ENCODE measurements around the gene AP1G1. TPM values are rescaled to one million over a fixed set of nuclear protein-coding genes. Genes with fewer than 3 reads are reported as not detected.

The AP1G1 gene
- polyA plus RNA-seq, 4 donors = 17.6 to 66.8 (median 22.2) TPM

DNA sequence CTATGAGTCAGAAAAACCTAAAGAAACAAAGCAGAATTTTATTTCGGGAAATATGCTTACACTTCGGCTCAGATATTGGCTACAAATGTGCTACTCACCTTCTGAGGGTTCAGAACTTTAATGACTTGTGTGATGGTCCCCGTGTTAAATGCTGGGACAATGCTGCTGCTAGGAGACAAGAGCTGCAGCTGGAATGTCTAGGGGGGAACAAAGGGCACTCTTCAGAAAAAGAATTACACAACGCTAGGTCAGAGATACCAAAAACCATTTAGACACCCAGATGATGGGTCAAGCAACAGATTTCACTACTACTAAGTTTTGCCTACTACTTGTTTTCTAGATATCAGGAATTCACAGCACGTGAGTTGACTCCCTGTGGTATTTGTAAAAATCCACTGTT is 74.1 kb downstream of the AP1G1 start:
- H3K4me3 ChIP-seq (ENCODE audit: low read depth in 1 of 3, low read length in 3 of 3) = no peak overlapping the region
- no peak for DNase-seq
- no peak overlapping the region for H3K27ac ChIP-seq (ENCODE audit: low read depth in 1 of 3, low read length in 2 of 3)
- H3K36me3 ChIP-seq (ENCODE audit: control insufficient read depth in 3 of 3, insufficient read depth in 2 of 3, low read depth in 1 of 3, low read length in 3 of 3) = peaks cover 14 to 27% (median 24%) of the 10 kb centered on the region in 3 donors
- no peaks in the 10 kb centered on the region for H3K27me3 ChIP-seq (ENCODE audit: control insufficient read depth in 3 of 3, insufficient read depth in 3 of 3, low read length in 3 of 3)
- H3K4me1 ChIP-seq (ENCODE audit: control insufficient read depth in 3 of 3, insufficient read depth in 2 of 3, low read depth in 1 of 3, low read length in 2 of 3) = peaks cover 0 to 25% (median 9%) of the 10 kb centered on the region in 3 donors
- 64 to 80% (median 76%) methylated on average over 5 of the region's 5 CpGs for WGBS, 3 donors
- no peak for FAIRE-seq
- H3K9me3 ChIP-seq (ENCODE audit: control insufficient read depth in 2 of 2, insufficient read depth in 1 of 2, low read depth in 1 of 2, low read length in 1 of 2) = no peaks in the 10 kb centered on the region

DNA sequence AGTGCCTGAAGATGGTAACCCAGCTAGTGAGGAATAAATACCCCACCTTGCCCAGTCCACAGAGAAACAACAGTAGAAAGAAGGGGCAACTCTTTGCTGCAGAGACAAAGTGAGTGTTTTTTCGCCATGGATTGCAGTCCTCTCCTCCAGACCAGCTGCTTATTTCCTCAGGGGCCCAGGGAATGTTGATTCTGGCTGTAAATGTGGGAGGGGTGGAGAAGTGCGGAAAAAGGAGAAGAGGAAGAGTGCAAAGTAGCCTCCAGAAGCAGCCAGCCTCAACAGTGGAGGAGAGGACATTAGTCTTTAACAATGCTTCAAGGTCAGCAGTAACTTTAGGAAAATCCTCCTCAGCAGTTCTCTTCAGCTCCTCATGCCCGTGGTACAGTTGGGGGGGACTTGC is 76.0 kb downstream of the AP1G1 start:
- Histone ChIP-seq H3K27me3 (ENCODE audit: control insufficient read depth in 3 of 3, insufficient read depth in 3 of 3, low read length in 3 of 3) (no peaks in the 10 kb centered on the region), H3K4me1 (ENCODE audit: control insufficient read depth in 3 of 3, insufficient read depth in 2 of 3, low read depth in 1 of 3, low read length in 2 of 3) (peaks cover 0 to 14% (median 9%) of the 10 kb centered on the region in 3 donors), H3K9me3 (ENCODE audit: control insufficient read depth in 2 of 2, insufficient read depth in 1 of 2, low read depth in 1 of 2, low read length in 1 of 2) (no peaks in the 10 kb centered on the region), H3K4me3 (ENCODE audit: low read depth in 1 of 3, low read length in 3 of 3) (no peak overlapping the region), H3K27ac (ENCODE audit: low read depth in 1 of 3, low read length in 2 of 3) (peak overlapping the region in 1 of 3 donors; percentile 65), H3K36me3 (ENCODE audit: control insufficient read depth in 3 of 3, insufficient read depth in 2 of 3, low read depth in 1 of 3, low read length in 3 of 3) (peaks cover 14 to 22% (median 20%) of the 10 kb centered on the region in 3 donors)
- FAIRE-seq = no peak
- 90 to 94% (median 91%) methylated on average over 3 of the region's 3 CpGs for WGBS, 3 donors
- DNase-seq = no peak

DNA sequence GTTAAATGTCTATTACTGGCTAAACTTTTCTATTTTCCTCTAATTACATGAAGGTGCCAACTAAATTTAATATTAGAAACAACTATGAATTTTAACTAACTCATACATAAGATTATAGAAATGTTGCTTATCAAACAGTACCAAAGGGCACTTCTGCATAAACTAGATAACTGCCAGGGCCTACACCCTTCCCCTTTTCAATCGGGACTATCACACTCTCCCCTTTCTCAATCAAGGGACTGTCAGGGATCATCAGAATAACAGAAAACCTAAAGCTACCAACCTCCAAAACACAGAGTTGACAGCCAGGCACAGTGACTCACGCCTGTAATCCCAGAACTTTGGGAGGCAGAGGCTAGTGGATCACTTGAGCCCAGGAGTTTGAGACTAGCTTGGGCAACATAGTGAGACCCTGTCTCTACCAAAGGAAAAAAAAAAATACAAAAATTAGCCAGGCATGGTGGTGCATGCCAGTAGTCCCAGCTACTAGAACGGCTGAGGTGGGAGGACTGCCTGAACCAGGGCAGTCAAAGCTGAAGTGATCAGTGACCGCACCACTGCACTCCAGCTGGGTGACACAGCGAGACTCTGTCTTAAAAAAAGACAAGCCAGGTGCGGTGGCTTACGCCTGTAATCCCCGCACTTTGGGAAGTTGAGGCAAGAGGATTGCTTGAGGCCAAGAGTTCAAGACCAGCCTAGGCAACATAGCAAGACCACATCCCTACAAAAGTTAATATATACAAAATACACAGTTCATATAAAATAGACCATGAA is 80.9 kb downstream of the AP1G1 start:
- H3K27me3 ChIP-seq (ENCODE audit: control insufficient read depth in 3 of 3, insufficient read depth in 3 of 3, low read length in 3 of 3) = no peaks in the 10 kb centered on the region
- H3K9me3 ChIP-seq (ENCODE audit: control insufficient read depth in 2 of 2, insufficient read depth in 1 of 2, low read depth in 1 of 2, low read length in 1 of 2) = no peaks in the 10 kb centered on the region
- peaks cover 6 to 9% (median 8%) of the 10 kb centered on the region in 3 donors for H3K36me3 ChIP-seq (ENCODE audit: control insufficient read depth in 3 of 3, insufficient read depth in 2 of 3, low read depth in 1 of 3, low read length in 3 of 3)
- H3K4me3 ChIP-seq (ENCODE audit: low read depth in 1 of 3, low read length in 3 of 3) = no peak overlapping the region
- peak in 1 of 2 donors; percentile 53 for DNase-seq
- WGBS, 3 donors = 62 to 76% (median 72%) methylated on average over 8 of the region's 8 CpGs
- no peak overlapping the region for H3K27ac ChIP-seq (ENCODE audit: low read depth in 1 of 3, low read length in 2 of 3)
- no peak for FAIRE-seq
- H3K4me1 ChIP-seq (ENCODE audit: control insufficient read depth in 3 of 3, insufficient read depth in 2 of 3, low read depth in 1 of 3, low read length in 2 of 3) = peaks cover 0 to 14% (median 7%) of the 10 kb centered on the region in 3 donors

DNA sequence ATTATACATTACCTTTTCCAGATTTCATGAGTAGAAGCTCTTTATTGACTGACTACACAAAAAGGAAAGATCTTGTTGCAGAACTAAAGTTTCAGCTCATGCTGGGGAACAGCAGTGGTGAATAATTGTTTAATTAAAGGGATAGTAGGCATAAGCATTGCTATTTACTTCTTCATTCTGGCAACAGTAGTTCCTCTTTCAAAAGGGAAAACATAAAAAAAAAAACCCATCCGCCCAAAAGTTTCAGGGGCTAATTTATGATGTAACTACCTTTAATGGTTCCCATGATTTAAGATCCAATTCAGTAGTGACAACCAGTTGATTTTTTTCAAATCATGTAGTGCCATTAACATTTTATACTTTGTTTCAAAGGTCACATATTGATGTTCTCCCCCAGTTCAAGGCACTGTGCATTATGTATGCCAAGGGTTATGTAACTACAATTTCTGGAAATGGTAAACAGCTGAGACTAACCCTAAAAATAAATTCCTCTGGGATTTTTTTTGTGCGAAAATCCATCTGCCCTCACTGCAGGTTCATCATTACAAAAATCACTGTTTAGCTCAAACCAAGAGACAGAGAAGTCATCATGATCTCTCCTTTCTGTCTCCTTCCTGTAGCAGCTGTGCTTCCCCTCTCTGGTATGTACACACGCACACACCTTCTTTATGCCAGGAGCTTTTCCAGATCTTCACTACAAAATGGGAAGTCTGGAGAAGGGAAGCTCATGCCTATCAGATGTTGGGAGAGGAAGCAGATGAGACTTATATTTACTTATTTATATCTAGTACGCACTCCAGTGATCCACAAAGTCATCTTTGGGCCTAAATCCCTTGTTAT is 81.9 kb downstream of the AP1G1 start:
- Histone ChIP-seq H3K36me3 (ENCODE audit: control insufficient read depth in 3 of 3, insufficient read depth in 2 of 3, low read depth in 1 of 3, low read length in 3 of 3) (peaks cover 2 to 6% (median 3%) of the 10 kb centered on the region in 3 donors), H3K9me3 (ENCODE audit: control insufficient read depth in 2 of 2, insufficient read depth in 1 of 2, low read depth in 1 of 2, low read length in 1 of 2) (no peaks in the 10 kb centered on the region), H3K27me3 (ENCODE audit: control insufficient read depth in 3 of 3, insufficient read depth in 3 of 3, low read length in 3 of 3) (no peaks in the 10 kb centered on the region), H3K27ac (ENCODE audit: low read depth in 1 of 3, low read length in 2 of 3) (peak overlapping the region in 2 of 3 donors; percentile 26 to 74), H3K4me3 (ENCODE audit: low read depth in 1 of 3, low read length in 3 of 3) (no peak overlapping the region), H3K4me1 (ENCODE audit: control insufficient read depth in 3 of 3, insufficient read depth in 2 of 3, low read depth in 1 of 3, low read length in 2 of 3) (peaks cover 0 to 16% (median 2%) of the 10 kb centered on the region in 3 donors)
- DNase-seq = peak in 1 of 2 donors; percentile 65
- WGBS, 3 donors = 33 to 43% (median 40%) methylated on average over 4 of the region's 4 CpGs
- no peak for FAIRE-seq

DNA sequence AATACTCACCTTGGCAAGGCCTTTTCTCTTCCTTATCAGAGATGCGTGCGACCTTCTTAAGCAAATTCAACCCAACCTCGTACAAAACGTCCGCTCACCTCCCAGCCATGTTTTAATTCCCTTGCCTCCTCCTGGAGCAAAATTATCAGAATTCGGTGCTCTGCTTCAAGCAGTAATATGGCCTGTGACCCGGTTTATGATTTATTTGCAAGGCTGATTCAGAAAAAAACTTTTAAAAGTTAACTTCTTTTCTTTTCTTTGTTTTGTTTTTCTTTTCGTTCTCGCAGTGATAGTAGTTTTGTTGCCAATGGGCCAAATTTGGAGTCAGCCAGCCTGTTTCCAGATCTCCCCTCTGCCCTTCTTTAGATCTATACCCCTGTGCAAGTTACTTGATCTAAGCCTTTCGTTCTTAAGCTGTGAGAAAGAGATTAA is 84.3 kb downstream of the AP1G1 start, which contains the start of gene PHLPP2:
TSS of gene PHLPP2 (minus strand) at position 382 of the 432 bp plus-strand sequence. CDS start 9,906 bp downstream, outside the sequence.
- FAIRE-seq = no peak
- WGBS, 3 donors = 11 to 18% (median 15%) methylated on average over 10 of the region's 10 CpGs

DNA sequence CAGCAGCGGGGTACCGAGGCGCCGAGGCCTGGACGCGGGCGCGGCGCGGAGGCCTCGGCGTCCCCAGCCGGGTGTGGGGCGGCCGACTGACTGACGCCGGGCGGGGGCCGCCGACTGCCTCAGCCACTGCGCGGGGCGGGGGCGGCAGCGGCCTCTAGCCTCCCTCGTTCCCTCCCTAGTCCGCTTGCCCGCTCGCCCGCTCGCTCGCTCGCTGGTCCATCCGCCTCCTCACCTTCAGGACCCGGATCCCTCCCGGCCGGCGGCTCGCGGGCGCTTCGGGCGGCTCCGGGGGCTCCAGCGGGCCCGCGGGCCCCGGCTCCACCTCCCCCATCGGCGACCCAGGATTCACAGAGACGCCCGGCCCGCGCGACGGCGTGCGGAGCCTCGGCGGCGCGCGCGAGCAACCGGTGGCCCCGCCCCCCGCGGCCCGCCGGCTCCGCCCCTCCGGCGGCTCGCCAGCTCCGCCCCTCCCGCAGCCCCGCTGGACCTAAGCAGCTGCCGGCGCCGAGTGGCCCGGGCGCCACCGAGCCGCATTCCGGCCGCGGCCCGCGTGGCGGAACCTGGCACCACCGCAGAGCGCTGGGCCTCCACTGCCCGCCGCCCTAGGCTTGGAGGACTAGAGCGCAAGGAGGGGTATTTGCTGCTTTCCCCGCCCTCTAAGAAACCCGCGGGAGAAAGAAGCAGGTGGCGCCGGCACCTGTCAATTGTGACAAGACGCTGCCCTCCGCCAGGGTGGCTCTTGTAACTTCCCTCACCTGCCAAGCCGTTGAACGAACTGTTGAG is 84.9 kb downstream of the AP1G1 start:
- Histone ChIP-seq H3K27ac (ENCODE audit: low read depth in 1 of 3, low read length in 2 of 3) (peak overlapping the region; percentile 50 to 92 (median 88)), H3K9me3 (ENCODE audit: control insufficient read depth in 2 of 2, insufficient read depth in 1 of 2, low read depth in 1 of 2, low read length in 1 of 2) (no peaks in the 10 kb centered on the region), H3K4me3 (ENCODE audit: low read depth in 1 of 3, low read length in 3 of 3) (peak overlapping the region; percentile 65 to 89 (median 88)), H3K36me3 (ENCODE audit: control insufficient read depth in 3 of 3, insufficient read depth in 2 of 3, low read depth in 1 of 3, low read length in 3 of 3) (peaks cover 0 to 8% (median 0%) of the 10 kb centered on the region in 3 donors), H3K4me1 (ENCODE audit: control insufficient read depth in 3 of 3, insufficient read depth in 2 of 3, low read depth in 1 of 3, low read length in 2 of 3) (peaks cover 0 to 21% (median 0%) of the 10 kb centered on the region in 3 donors), H3K27me3 (ENCODE audit: control insufficient read depth in 3 of 3, insufficient read depth in 3 of 3, low read length in 3 of 3) (no peaks in the 10 kb centered on the region)
- no peak for FAIRE-seq
- DNase-seq = peak; percentile 72 to 90
- 0 to 1% (median 1%) methylated on average over 18 to 104 of the region's 104 CpGs for WGBS, 3 donors

More for the DNA sequence above, 84.3 kb downstream of the AP1G1 start, which contains the start of gene PHLPP2:
- Histone ChIP-seq H3K36me3 (ENCODE audit: control insufficient read depth in 3 of 3, insufficient read depth in 2 of 3, low read depth in 1 of 3, low read length in 3 of 3) (peaks cover 0 to 6% (median 0%) of the 10 kb centered on the region in 3 donors), H3K9me3 (ENCODE audit: control insufficient read depth in 2 of 2, insufficient read depth in 1 of 2, low read depth in 1 of 2, low read length in 1 of 2) (no peaks in the 10 kb centered on the region), H3K27me3 (ENCODE audit: control insufficient read depth in 3 of 3, insufficient read depth in 3 of 3, low read length in 3 of 3) (no peaks in the 10 kb centered on the region), H3K4me1 (ENCODE audit: control insufficient read depth in 3 of 3, insufficient read depth in 2 of 3, low read depth in 1 of 3, low read length in 2 of 3) (peaks cover 0 to 21% (median 0%) of the 10 kb centered on the region in 3 donors), H3K4me3 (ENCODE audit: low read depth in 1 of 3, low read length in 3 of 3) (peak within 1 kb of the TSS; percentile 65 to 89 (median 88)), H3K27ac (ENCODE audit: low read depth in 1 of 3, low read length in 2 of 3) (peak within 1 kb of the TSS; percentile 50 to 92 (median 88))
- no peak for DNase-seq

DNA sequence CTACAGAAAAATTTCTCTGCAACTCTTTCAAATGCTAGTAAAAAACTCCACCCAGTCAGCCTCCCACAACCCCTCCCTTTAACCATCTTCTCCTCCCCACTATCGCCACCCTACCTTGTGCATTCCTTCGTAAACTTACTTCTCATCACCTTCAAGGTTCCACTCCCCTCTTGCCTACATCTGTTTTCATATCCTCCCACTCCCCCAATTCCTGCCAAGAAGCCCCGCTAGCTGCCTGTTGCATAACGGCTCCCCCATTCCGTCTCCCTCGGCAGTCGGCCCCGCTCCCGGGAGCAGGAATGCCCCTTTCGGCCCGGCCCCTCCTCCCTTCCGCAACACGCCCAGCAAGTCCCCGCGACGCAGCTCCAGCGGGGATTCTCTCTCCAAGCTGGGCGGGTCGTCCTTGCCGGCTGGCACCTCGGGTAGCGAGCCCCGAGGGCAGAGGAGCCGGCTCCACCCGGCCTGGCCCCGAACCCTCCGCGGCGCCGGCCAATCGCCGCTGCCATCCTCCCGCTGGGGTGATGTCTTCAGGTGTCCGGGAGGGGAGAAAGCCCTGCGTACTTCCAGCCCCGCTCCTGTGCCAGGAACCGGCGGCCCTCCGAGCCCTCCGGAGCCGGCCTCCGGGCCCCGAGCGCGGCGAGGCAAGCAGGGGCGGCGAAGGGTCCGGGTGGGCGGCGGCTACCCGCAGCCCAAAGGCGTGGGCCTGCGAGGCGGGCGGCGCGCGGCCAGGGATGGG is 85.7 kb downstream of the AP1G1 start:
- 0 to 1% (median 0%) methylated on average over 39 to 59 of the region's 59 CpGs for WGBS, 3 donors
- H3K9me3 ChIP-seq (ENCODE audit: control insufficient read depth in 2 of 2, insufficient read depth in 1 of 2, low read depth in 1 of 2, low read length in 1 of 2) = no peaks in the 10 kb centered on the region
- H3K4me3 ChIP-seq (ENCODE audit: low read depth in 1 of 3, low read length in 3 of 3) = peak overlapping the region; percentile 65 to 89 (median 88)
- no peaks in the 10 kb centered on the region for H3K27me3 ChIP-seq (ENCODE audit: control insufficient read depth in 3 of 3, insufficient read depth in 3 of 3, low read length in 3 of 3)
- FAIRE-seq (no peak), DNase-seq (peak; percentile 64 to 84)
- peaks cover 0 to 10% (median 0%) of the 10 kb centered on the region in 3 donors for H3K36me3 ChIP-seq (ENCODE audit: control insufficient read depth in 3 of 3, insufficient read depth in 2 of 3, low read depth in 1 of 3, low read length in 3 of 3)
- peak overlapping the region; percentile 71 to 92 (median 88) for H3K27ac ChIP-seq (ENCODE audit: low read depth in 1 of 3, low read length in 2 of 3)
- peaks cover 0 to 21% (median 0%) of the 10 kb centered on the region in 3 donors for H3K4me1 ChIP-seq (ENCODE audit: control insufficient read depth in 3 of 3, insufficient read depth in 2 of 3, low read depth in 1 of 3, low read length in 2 of 3)
